GM23338 (cell line): ENCODE data around the gene TOM1L2. TPM values are rescaled to one million over a fixed set of nuclear protein-coding genes. Genes with fewer than 3 reads are reported as not detected.

Experiments
- ATAC-seq: fragments of 200-7000 bp; cut with Tn5 transposase; 3 replicates; pipeline ENCODE4 v1.9.1; 2020
- DNase-seq: peaks from one replicate; pipeline ENCODE4 v3.0.0-alpha.2; 2015; ENCODE audit warnings: low spot score
- H2AFZ ChIP-seq: fragments of 200-600 bp; sonication (generic); 2 replicates; pipeline ENCODE4 v1.8.0; 2016; ENCODE audit warnings: antibody characterized with exemption, mild to moderate bottlenecking, moderate library complexity
- H3F3A ChIP-seq: fragments of 200-600 bp; sonication (generic); replicated peaks from 2 replicates; pipeline ENCODE4 v1.8.0; 2017; ENCODE audit warnings: antibody characterized with exemption, mixed run types, low read depth
- H3K27ac ChIP-seq: fragments of 200-600 bp; sonication (generic); 2 replicates; pipeline ENCODE4 v1.6.1; 2016; ENCODE audit warnings: low read depth
- H3K27me3 ChIP-seq: fragments of 200-600 bp; sonication (generic); 2 replicates; pipeline ENCODE4 v1.8.0; 2016; ENCODE audit warnings: mild to moderate bottlenecking, mixed run types, moderate library complexity; ENCODE audit not compliant: insufficient read depth
- H3K36me3 ChIP-seq: fragments of 200-600 bp; sonication (generic); 2 replicates; pipeline ENCODE4 v1.8.0; 2016; ENCODE audit warnings: mild to moderate bottlenecking; ENCODE audit not compliant: insufficient read depth
- H3K4me1 ChIP-seq: fragments of 200-600 bp; sonication (generic); 2 replicates; pipeline ENCODE4 v1.8.0; 2016; ENCODE audit warnings: mild to moderate bottlenecking, moderate library complexity; ENCODE audit not compliant: insufficient read depth
- H3K4me2 ChIP-seq: fragments of 200-600 bp; sonication (generic); 2 replicates; pipeline ENCODE4 v1.7.1; 2017; ENCODE audit warnings: mixed run types
- H3K4me3 ChIP-seq: fragments of 200-600 bp; sonication (generic); 2 replicates; pipeline ENCODE4 v1.6.1; 2016; ENCODE audit warnings: mixed run types
- H3K79me2 ChIP-seq: fragments of 200-600 bp; sonication (generic); replicated peaks from 2 replicates; pipeline ENCODE4 v1.8.0; 2017; ENCODE audit warnings: mild to moderate bottlenecking; ENCODE audit not compliant: insufficient read depth
- H3K9me2 ChIP-seq: fragments of 200-600 bp; sonication (generic); 2 replicates; pipeline ENCODE4 v1.8.0; 2017; ENCODE audit not compliant: insufficient read depth
- H4K20me1 ChIP-seq: fragments of 200-600 bp; sonication (generic); replicated peaks from 2 replicates; pipeline ENCODE4 v1.8.0; 2017; ENCODE audit warnings: mild to moderate bottlenecking; ENCODE audit not compliant: insufficient read depth
- H3K27ac Mint-ChIP-seq: 2 replicates; pipeline ENCODE4 v1.8.0; 2020; ENCODE audit warnings: inconsistent platforms, mild to moderate bottlenecking, moderate library complexity, mixed read lengths
- H3K27me3 Mint-ChIP-seq: 3 replicates; pipeline ENCODE4 v1.8.0; 2022; ENCODE audit warnings: low read depth, mild to moderate bottlenecking, moderate library complexity, mixed read lengths, inconsistent platforms; ENCODE audit not compliant: insufficient read depth, poor library complexity
- H3K36me3 Mint-ChIP-seq: 3 replicates; pipeline ENCODE4 v1.8.0; 2021; ENCODE audit warnings: low read depth, mild to moderate bottlenecking, inconsistent platforms, moderate library complexity, mixed read lengths
- H3K4me1 Mint-ChIP-seq: 3 replicates; pipeline ENCODE4 v1.8.0; 2020; ENCODE audit warnings: mild to moderate bottlenecking, inconsistent platforms, mixed read lengths
- H3K4me3 Mint-ChIP-seq: 3 replicates; pipeline ENCODE4 v1.8.0; 2021; ENCODE audit warnings: moderate library complexity, mild to moderate bottlenecking, inconsistent platforms, mixed read lengths
- H3K9me3 Mint-ChIP-seq: 3 replicates; pipeline ENCODE4 v1.8.0; 2020; ENCODE audit warnings: moderate library complexity, mild to moderate bottlenecking, inconsistent platforms, mixed read lengths
- CREB1 ChIP-seq: fragments of 250-450 bp; sonication (Bioruptor Pico); IDR thresholded peaks from 2 replicates; pipeline ENCODE4 v1.5.0; 2020; ENCODE audit warnings: low read depth, mild to moderate bottlenecking, moderate library complexity
- CTCF ChIP-seq, 2 experiments: fragments of 200-600 bp in 1 of 2; sonication (generic) in 1 of 2; conservative IDR thresholded peaks; 2 replicates each; pipeline versions ENCODE4 v1.5.1 to v1.6.1; 2016 to 2017; ENCODE audit warnings: antibody characterized with exemption in 2 of 2, low read depth in 2 of 2, mild to moderate bottlenecking in 2 of 2, moderate library complexity in 1 of 2
- ETS1 ChIP-seq: IDR thresholded peaks from 2 replicates; pipeline ENCODE4 v1.6.1; 2016; ENCODE audit warnings: antibody characterized with exemption
- EZH2 ChIP-seq: fragments of 200-600 bp; sonication (generic); IDR thresholded peaks from one replicate; pipeline ENCODE4 v1.8.0; 2017; ENCODE audit warnings: antibody characterized with exemption, mild to moderate bottlenecking, low read depth; ENCODE audit not compliant: unreplicated experiment
- JUNB ChIP-seq: IDR thresholded peaks from one replicate; pipeline ENCODE4 v1.6.1; 2016; ENCODE audit warnings: antibody characterized with exemption; ENCODE audit not compliant: unreplicated experiment
- NANOG ChIP-seq: IDR thresholded peaks from 2 replicates; pipeline ENCODE4 v1.6.1; 2016; ENCODE audit warnings: antibody characterized with exemption, borderline replicate concordance
- POLR2AphosphoS5 ChIP-seq: IDR thresholded peaks from 2 replicates; pipeline ENCODE4 v1.6.1; 2016; ENCODE audit warnings: antibody characterized with exemption, low read depth
- REST ChIP-seq: IDR thresholded peaks from one replicate; pipeline ENCODE4 v1.6.1; 2018; ENCODE audit warnings: antibody characterized with exemption; ENCODE audit not compliant: unreplicated experiment
- STAT1 ChIP-seq: IDR thresholded peaks from one replicate; pipeline ENCODE4 v1.6.1; 2016; ENCODE audit warnings: antibody characterized with exemption; ENCODE audit not compliant: unreplicated experiment
- polyA plus RNA-seq: library from polyadenylated mRNA; unstranded; fragments of >200 nt; fragmentation: Nextera tagmentation; extraction: Ambion mirVana; gene quantifications from 2 replicates; pipeline ENCODE4 v1.2.1, GENCODE V29; 2016
- total RNA-seq: library from RNA; depleted of rRNA; stranded (reverse); fragments of >200 nt; shearing (Covaris generic); gene quantifications from 2 replicates; pipeline ENCODE4 v1.2.3, GENCODE V29; 2014

Gene TOM1L2
- total and polyA plus RNA-seq, 2 experiments from 2014 or later = 3.3 TPM

GRCh38 chr17:17938388-17939107 lies 33.7 kb downstream of the TOM1L2 start:
- Histone ChIP-seq H3K4me1 (peaks cover 22% of the 10 kb centered on the region), H3F3A (no peaks in the 10 kb centered on the region), H3K4me3 (no peak overlapping the region), H3K4me2 (no peak overlapping the region), H3K36me3 (no peaks in the 10 kb centered on the region), H3K79me2 (no peaks in the 10 kb centered on the region), H4K20me1 (no peaks in the 10 kb centered on the region), H3K9me2 (no peaks in the 10 kb centered on the region), H3K27ac (no peak overlapping the region), H2AFZ (no peak overlapping the region), H3K27me3 (no peaks in the 10 kb centered on the region)
- Mint-ChIP-seq H3K9me3 (no peaks in the 10 kb centered on the region), H3K4me1 (peaks cover 19% of the 10 kb centered on the region), H3K4me3 (no peak overlapping the region), H3K27me3 (peaks cover 4% of the 10 kb centered on the region), H3K27ac (no peak overlapping the region), H3K36me3 (no peaks in the 10 kb centered on the region)
- TF ChIP-seq REST (no peak), ETS1 (no peak), JUNB (no peak), STAT1 (no peak), CREB1 (CRISPR knock-in tag) (no peak), EZH2 (no peak), NANOG (no peak), CTCF (conservative IDR thresholded peaks at IDR 0.05; ENCODE audit: low read depth in 2 of 2) (no peak), POLR2AphosphoS5 (no peak)
- DNase-seq (no peak), ATAC-seq (no peak)

- no peak overlapping the region for H3K4me2 ChIP-seq
- no peak overlapping the region for H3K27ac ChIP-seq
- Mint-ChIP-seq H3K4me1 (peaks cover 13% of the 10 kb centered on the region; the same call in 2 of the 3 replicates), H3K27ac (no peak overlapping the region), H3K9me3 (no peaks in the 10 kb centered on the region), H3K4me3 (no peak overlapping the region), H3K36me3 (no peaks in the 10 kb centered on the region), H3K27me3 (peaks cover 3% of the 10 kb centered on the region)
- no peak overlapping the region for H2AFZ ChIP-seq
- ATAC-seq = no peak
- peaks cover 18% of the 10 kb centered on the region for H3K4me1 ChIP-seq
- H3K79me2 ChIP-seq = no peaks in the 10 kb centered on the region
- TF ChIP-seq EZH2 (no peak), JUNB (no peak)
- H3K27me3 ChIP-seq = no peaks in the 10 kb centered on the region
- no peak for DNase-seq
- no peaks in the 10 kb centered on the region for H3K36me3 ChIP-seq
- no peak overlapping the region for H3K4me3 ChIP-seq
- no peaks in the 10 kb centered on the region for H3K9me2 ChIP-seq
- no peaks in the 10 kb centered on the region for H4K20me1 ChIP-seq
- no peaks in the 10 kb centered on the region for H3F3A ChIP-seq
These were observed 34.2 kb downstream of the TOM1L2 start for GRCh38 chr17:17937958-17938357.
